Mesenteric fat pad (tissue), 1 donor: Measurements from ENCODE around the gene AKAP5. TPM values are rescaled to one million over a fixed set of nuclear protein-coding genes. Genes with fewer than 3 reads are reported as not detected.

Experiments
- total RNA-seq: library from RNA; stranded (reverse); fragmentation: NEBNext Ultra II Directional; extraction: Animal tissue kit (Norgen Biotek cat#: 25700); gene quantifications from one replicate; pipeline ENCODE4 v1.2.1, GENCODE V29; 2021
- donor health status: DM: yes; HTN: yes; CAD: no.

AKAP5 gene
- total RNA-seq, 1 donor from 2014 or later = 0.45 TPM

Other genes with a start within 250 kb of the AKAP5 start
- 0.32 TPM for gene ESR2, start 171.1 kb upstream of the AKAP5 start, total RNA-seq
- 161 TPM for gene MTHFD1, start 77.1 kb upstream of the AKAP5 start, total RNA-seq
- gene ZBTB25, start 38.3 kb downstream of the AKAP5 start, total RNA-seq = 11.2 TPM
- gene ZBTB1, start 39.3 kb downstream of the AKAP5 start, total RNA-seq = 35.5 TPM
- 9.5 TPM for gene HSPA2, start 75.2 kb downstream of the AKAP5 start, total RNA-seq
- 1.3 TPM for gene PPP1R36, start 84.5 kb downstream of the AKAP5 start, total RNA-seq
- gene PLEKHG3, start 238.9 kb downstream of the AKAP5 start, total RNA-seq = 35.6 TPM